Dermis microvascular lymphatic vessel endothelial cell (primary cell): Measurements from ENCODE around the gene ARSG. TPM values are rescaled to one million over a fixed set of nuclear protein-coding genes. Genes with fewer than 3 reads are reported as not detected.
"Not testable (repeated sequence)": the region's sequence is repeated elsewhere in the genome, so short reads cannot be mapped to it uniquely, and the experiment has no call there.

Experiments
- DNase-seq, 2 donors: peaks; one replicate each; pipeline versions ENCODE4 v3.0.0 to v3.0.0-alpha.2; 2010; ENCODE audit warnings: low read depth in 2 of 2
- total RNA-seq: library from RNA; depleted of rRNA; stranded (reverse); fragments of >200 nt; gene quantifications from 2 replicates; pipeline ENCODE4 v1.2.1, GENCODE V29; 2014

The ARSG gene
- total RNA-seq, 1 donor from 2014 or later, result 1.5 TPM

GRCh38 chr17:68277807-68278206 is 13.5 kb upstream of the ARSG start:
- DNase-seq, result no peak

- DNase-seq, result not testable (repeated sequence)
Measured at GRCh38 chr17:68281965-68282364, 9.3 kb upstream of the ARSG start.

GRCh38 chr17:68288375-68288774 is 2.9 kb upstream of the ARSG start:
- no peak for DNase-seq

- DNase-seq, result no peak
Measured at GRCh38 chr17:68288804-68289203, 2.5 kb upstream of the ARSG start.

- no peak for DNase-seq
Measured at GRCh38 chr17:68289473-68289872, 1.8 kb upstream of the ARSG start.

- DNase-seq, result no peak
Measured at GRCh38 chr17:68289936-68290267, 1.4 kb upstream of the ARSG start.

GRCh38 chr17:68290268-68290954 is 884 bp upstream of the ARSG start:
- peak in 1 of 2 donors; percentile 27 for DNase-seq

GRCh38 chr17:68291836-68292688 is 767 bp downstream of the ARSG start:
- DNase-seq, result peak in 1 of 2 donors; percentile 74

GRCh38 chr17:68292689-68293040 is 1.4 kb downstream of the ARSG start:
- DNase-seq, result no peak

- DNase-seq, result no peak
Measured at GRCh38 chr17:68293490-68294195, 2.3 kb downstream of the ARSG start.

- DNase-seq, result no peak
Measured at GRCh38 chr17:68294196-68294555, 2.9 kb downstream of the ARSG start.

GRCh38 chr17:68294617-68295016 is 3.3 kb downstream of the ARSG start:
- DNase-seq, result no peak

- DNase-seq, result no peak
Measured at GRCh38 chr17:68295086-68295485, 3.8 kb downstream of the ARSG start.

- no peak for DNase-seq
Measured at GRCh38 chr17:68296217-68297191, 5.2 kb downstream of the ARSG start.

- no peak for DNase-seq
Measured at GRCh38 chr17:68297195-68297594, 5.9 kb downstream of the ARSG start.

- no peak for DNase-seq
Measured at GRCh38 chr17:68298601-68299000, 7.3 kb downstream of the ARSG start.

- DNase-seq, result no peak
Measured at GRCh38 chr17:68299817-68300216, 8.5 kb downstream of the ARSG start.

- DNase-seq, result peak in 1 of 2 donors; percentile 86
Measured at GRCh38 chr17:68301438-68301959, 10.2 kb downstream of the ARSG start.

GRCh38 chr17:68302066-68302564 is 10.8 kb downstream of the ARSG start:
- DNase-seq, result peak; percentile 86 to 98

GRCh38 chr17:68302666-68303065 is 11.4 kb downstream of the ARSG start:
- no peak for DNase-seq

GRCh38 chr17:68304706-68305105 is 13.4 kb downstream of the ARSG start:
- DNase-seq, result no peak
